ENCODE data around the gene RPL28. TPM values are rescaled to one million over a fixed set of nuclear protein-coding genes. Genes with fewer than 3 reads are reported as not detected.

Gene RPL28
- total and polyA plus RNA-seq, 2 of the 13 experiments (the other 11 are each of a cell fraction or from before 2014, with no cell fraction given), result 105 to 420 TPM

GRCh38 chr19:55392820-55393761 is 7.4 kb downstream of the RPL28 start:
- Histone ChIP-seq H3K4me1 (ENCODE audit: insufficient read depth, low read length) (peaks cover 42% of the 10 kb centered on the region), H2AFZ (ENCODE audit: low read length) (no peak overlapping the region), H3K36me3 (replicated peaks in 1 of 2; ENCODE audit: control insufficient read depth in 1 of 2, insufficient read depth in 2 of 2, low read length in 2 of 2) (peaks cover 12 to 20% of the 10 kb centered on the region in 2 experiments), H3K79me2 (ENCODE audit: insufficient read depth, low read length) (peaks cover 4% of the 10 kb centered on the region), H3K27ac (ENCODE audit: extremely low read length, insufficient read depth, low read length) (no peak overlapping the region), H3K4me3 (replicated peaks in 1 of 3; ENCODE audit: insufficient read depth in 1 of 3, low read depth in 2 of 3, low read length in 3 of 3) (no peak overlapping the region), H4K20me1 (ENCODE audit: insufficient read depth, low read length) (peaks cover 25% of the 10 kb centered on the region), H3K4me2 (ENCODE audit: low read depth, low read length) (no peak overlapping the region), H3K27me3 (ENCODE audit: control insufficient read depth in 1 of 2, insufficient read depth in 2 of 2, low read length in 2 of 2) (no peaks in the 10 kb centered on the region), H3K9ac (ENCODE audit: insufficient read depth, low read depth, low read length) (no peak overlapping the region), H3K9me3 (ENCODE audit: low read length) (no peaks in the 10 kb centered on the region)
- intact Hi-C loops (cut with micrococcal nuclease; ENCODE audit: unreplicated experiment) (no loop called here), in situ Hi-C loops (cut with HindIII; ENCODE audit: extremely low pct_ligation_motif_present, low pct_unique_long_range_greater_than_20kb) (no loop called here)
- TF ChIP-seq ZNF121 (CRISPR knock-in tag; IDR thresholded peaks at IDR 0.05) (peak; percentile 33; the same call in 1 of the 2 replicates), PAXIP1 (CRISPR knock-in tag; conservative IDR thresholded peaks at IDR 0.05) (no peak), ZNF83 (CRISPR knock-in tag; IDR thresholded peaks at IDR 0.05; ENCODE audit: borderline replicate concordance) (no peak), ZSCAN12 (CRISPR knock-in tag; IDR thresholded peaks at IDR 0.05) (no peak), ZNF788 (CRISPR knock-in tag; IDR thresholded peaks at IDR 0.05; ENCODE audit: borderline replicate concordance) (no peak), CC2D1A (CRISPR knock-in tag; IDR thresholded peaks at IDR 0.05) (no peak)
- no TSS peak for BruUV-seq (replicated peaks)
- ATAC-seq (peak; percentile 27), DNase-seq (ENCODE audit: low spot score) (no peak), FAIRE-seq (no peak)
- ChIA-PET POLR2A (interaction anchor here (0.7 to 9.7 kb wide), 4 partner anchors 14 to 232 kb away, joined by 3 to 62 read pairs (median 4); partner anchors contain the start of genes KMT5C and UBE2S), CTCF (ENCODE audit: low intra/inter-chr PET ratio, low total read pairs) (no interaction called here)
- 84% methylated on average over 18 of the region's 18 CpGs for WGBS (ENCODE audit: low lambda C conversion rate)

Measured in HepG2 (cell line).